Measurements from ENCODE around the gene RNF220.

RNF220 gene

GRCh38 chr1:44511363-44511762 lies 106.3 kb downstream of the RNF220 start:
- no peaks in the 10 kb centered on the region for H3K27me3 ChIP-seq (ENCODE audit: control insufficient read depth, insufficient read depth, low read length)
- no peaks in the 10 kb centered on the region for H3K4me1 ChIP-seq (ENCODE audit: control insufficient read depth, insufficient read depth, low read length)
- H3K36me3 ChIP-seq (ENCODE audit: control insufficient read depth, insufficient read depth, low read length), result no peaks in the 10 kb centered on the region
- no peak overlapping the region for H3K9ac ChIP-seq (ENCODE audit: low read length)
- H3K4me3 ChIP-seq (ENCODE audit: low read length), result no peak overlapping the region
- H3K27ac ChIP-seq (ENCODE audit: low read depth, low read length), result no peak overlapping the region

- Histone ChIP-seq H3K9ac (ENCODE audit: low read length) (no peak overlapping the region), H3K27ac (ENCODE audit: low read depth, low read length) (no peak overlapping the region), H3K36me3 (ENCODE audit: control insufficient read depth, insufficient read depth, low read length) (no peaks in the 10 kb centered on the region), H3K4me1 (ENCODE audit: control insufficient read depth, insufficient read depth, low read length) (no peaks in the 10 kb centered on the region), H3K4me3 (ENCODE audit: low read length) (no peak overlapping the region), H3K27me3 (ENCODE audit: control insufficient read depth, insufficient read depth, low read length) (no peaks in the 10 kb centered on the region)
Observed at GRCh38 chr1:44511769-44512168, 106.7 kb downstream of the RNF220 start.

DNA sequence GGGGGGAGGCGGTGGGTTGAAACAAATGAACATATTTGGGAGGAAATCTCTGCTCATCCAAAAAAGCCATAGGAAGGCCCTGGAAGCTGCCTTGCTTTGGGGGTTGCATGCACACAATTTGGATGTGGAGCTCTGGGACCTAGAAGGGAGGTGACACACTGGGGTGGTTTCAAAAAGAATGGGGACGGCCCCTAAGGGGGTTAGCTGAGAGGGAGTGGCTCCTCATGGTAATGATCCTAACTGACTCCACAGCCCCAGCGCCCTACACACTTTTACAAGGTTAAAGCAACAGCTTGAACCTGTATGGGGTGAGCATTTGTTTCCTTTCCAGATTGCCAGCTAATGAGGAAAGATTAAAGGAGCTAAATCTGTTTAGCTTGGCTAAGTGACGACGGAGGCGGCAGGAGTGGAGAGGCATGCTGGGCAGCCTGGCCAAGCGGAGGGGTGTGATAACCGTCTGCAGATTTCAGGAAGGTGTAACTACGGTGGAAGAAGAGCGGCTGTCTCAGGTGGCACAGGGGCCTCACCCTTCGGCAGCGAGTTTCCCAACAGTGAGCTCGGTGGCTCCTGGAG lies 107.3 kb downstream of the RNF220 start:
- H3K27ac ChIP-seq (ENCODE audit: low read depth, low read length), result no peak overlapping the region
- H3K36me3 ChIP-seq (ENCODE audit: control insufficient read depth, insufficient read depth, low read length), result no peaks in the 10 kb centered on the region
- no peaks in the 10 kb centered on the region for H3K27me3 ChIP-seq (ENCODE audit: control insufficient read depth, insufficient read depth, low read length)
- no peak overlapping the region for H3K9ac ChIP-seq (ENCODE audit: low read length)
- no peak overlapping the region for H3K4me3 ChIP-seq (ENCODE audit: low read length)
- no peaks in the 10 kb centered on the region for H3K4me1 ChIP-seq (ENCODE audit: control insufficient read depth, insufficient read depth, low read length)

DNA sequence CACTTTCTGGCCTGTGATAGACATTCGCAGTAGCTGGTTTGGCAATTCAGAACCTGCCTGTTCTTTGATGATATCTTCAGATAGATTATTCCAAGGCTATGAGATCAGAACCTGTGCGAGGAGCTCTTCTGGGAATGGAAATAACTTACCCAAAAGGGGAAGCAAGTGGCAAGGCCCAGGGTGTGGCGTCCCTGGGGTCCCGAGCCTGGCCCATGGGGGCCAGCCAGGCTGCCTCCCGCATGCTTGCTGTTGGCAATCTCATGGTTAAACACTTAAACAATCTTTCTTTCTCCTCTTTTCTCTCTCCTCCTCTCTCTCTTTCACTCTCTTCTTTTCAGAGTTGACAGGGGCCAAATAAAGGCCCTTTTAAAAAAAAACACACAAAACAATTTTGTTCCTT lies 108.1 kb downstream of the RNF220 start:
- Histone ChIP-seq H3K4me1 (ENCODE audit: control insufficient read depth, insufficient read depth, low read length) (no peaks in the 10 kb centered on the region), H3K9ac (ENCODE audit: low read length) (no peak overlapping the region), H3K36me3 (ENCODE audit: control insufficient read depth, insufficient read depth, low read length) (no peaks in the 10 kb centered on the region), H3K4me3 (ENCODE audit: low read length) (no peak overlapping the region), H3K27me3 (ENCODE audit: control insufficient read depth, insufficient read depth, low read length) (no peaks in the 10 kb centered on the region), H3K27ac (ENCODE audit: low read depth, low read length) (no peak overlapping the region)

DNA sequence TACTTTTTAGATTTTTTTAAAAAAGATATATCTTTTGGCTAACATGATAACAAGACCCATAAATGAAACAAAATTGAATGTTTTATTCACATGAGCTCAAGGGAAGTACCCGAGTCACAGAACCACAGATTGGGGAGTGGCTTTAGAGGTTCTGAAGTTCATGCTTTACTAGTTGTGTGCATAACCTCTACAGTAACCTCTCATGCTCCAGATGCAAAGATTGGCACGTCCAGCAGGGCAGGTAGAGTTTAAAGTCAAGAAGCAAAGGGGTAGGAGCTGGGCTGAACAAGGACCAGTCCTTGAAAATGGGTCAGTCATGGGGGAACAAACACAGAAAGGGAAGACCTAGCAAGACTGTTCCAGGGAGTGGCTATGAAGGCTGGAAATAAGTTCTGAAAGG lies 109.6 kb downstream of the RNF220 start:
- Histone ChIP-seq H3K4me1 (ENCODE audit: control insufficient read depth, insufficient read depth, low read length) (no peaks in the 10 kb centered on the region), H3K27me3 (ENCODE audit: control insufficient read depth, insufficient read depth, low read length) (no peaks in the 10 kb centered on the region), H3K9ac (ENCODE audit: low read length) (no peak overlapping the region), H3K27ac (ENCODE audit: low read depth, low read length) (no peak overlapping the region), H3K36me3 (ENCODE audit: control insufficient read depth, insufficient read depth, low read length) (no peaks in the 10 kb centered on the region), H3K4me3 (ENCODE audit: low read length) (no peak overlapping the region)

DNA sequence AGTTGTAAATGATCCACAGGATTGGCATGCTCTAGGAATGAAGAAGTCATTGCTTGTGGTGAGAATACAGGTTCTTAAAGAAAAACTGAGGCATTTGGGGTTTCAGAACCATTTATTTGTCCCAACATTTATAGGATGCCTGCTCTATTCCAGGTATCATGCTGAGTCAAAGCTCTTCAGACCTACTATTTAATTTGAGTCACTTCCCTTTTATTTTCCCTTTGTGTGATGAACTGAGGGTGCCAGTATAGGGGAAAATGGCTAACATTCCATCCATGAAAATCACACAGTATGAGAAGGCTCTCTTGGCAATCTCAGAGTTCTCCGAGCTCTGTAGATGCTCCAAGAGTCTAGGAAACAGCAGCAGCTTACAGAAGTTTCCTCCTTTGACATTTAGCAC lies 110.4 kb downstream of the RNF220 start:
- no peaks in the 10 kb centered on the region for H3K27me3 ChIP-seq (ENCODE audit: control insufficient read depth, insufficient read depth, low read length)
- no peaks in the 10 kb centered on the region for H3K4me1 ChIP-seq (ENCODE audit: control insufficient read depth, insufficient read depth, low read length)
- no peak overlapping the region for H3K4me3 ChIP-seq (ENCODE audit: low read length)
- no peaks in the 10 kb centered on the region for H3K36me3 ChIP-seq (ENCODE audit: control insufficient read depth, insufficient read depth, low read length)
- no peak overlapping the region for H3K27ac ChIP-seq (ENCODE audit: low read depth, low read length)
- H3K9ac ChIP-seq (ENCODE audit: low read length), result no peak overlapping the region

DNA sequence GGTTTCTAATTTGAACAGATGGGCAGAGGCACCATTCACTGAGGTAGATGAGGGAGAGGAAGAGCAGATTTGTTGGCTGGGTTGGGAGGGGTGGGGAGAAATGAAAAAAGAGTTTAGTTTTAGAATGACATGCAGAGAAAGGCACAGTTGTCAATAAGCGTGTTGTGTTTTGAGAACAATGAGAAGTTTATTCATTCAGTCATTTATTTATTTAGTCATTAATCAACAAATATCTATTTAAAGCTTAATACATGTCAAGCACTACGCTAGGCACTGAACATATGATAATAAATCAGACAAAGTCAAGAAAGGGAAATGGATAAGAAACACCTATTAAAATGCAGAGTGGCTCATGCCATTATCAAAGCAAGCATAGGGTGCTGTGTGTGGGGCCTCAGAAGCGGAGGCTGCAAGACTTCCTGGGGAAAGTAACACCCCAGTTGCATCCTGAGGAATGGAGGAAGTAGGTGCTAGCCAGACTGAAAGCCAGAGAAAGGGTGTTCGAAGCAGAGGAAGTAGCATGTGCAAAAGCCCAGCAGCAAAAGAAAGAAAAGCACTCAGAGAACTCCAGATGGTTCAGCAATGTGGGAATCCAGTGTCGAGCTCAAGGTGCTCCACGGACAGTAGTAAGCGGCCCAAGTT lies 114.1 kb downstream of the RNF220 start:
- no peak overlapping the region for H3K9ac ChIP-seq (ENCODE audit: low read length)
- H3K27me3 ChIP-seq (ENCODE audit: control insufficient read depth, insufficient read depth, low read length), result peaks cover 3% of the 10 kb centered on the region
- no peak overlapping the region for H3K27ac ChIP-seq (ENCODE audit: low read depth, low read length)
- no peaks in the 10 kb centered on the region for H3K4me1 ChIP-seq (ENCODE audit: control insufficient read depth, insufficient read depth, low read length)
- H3K4me3 ChIP-seq (ENCODE audit: low read length), result no peak overlapping the region
- no peaks in the 10 kb centered on the region for H3K36me3 ChIP-seq (ENCODE audit: control insufficient read depth, insufficient read depth, low read length)

DNA sequence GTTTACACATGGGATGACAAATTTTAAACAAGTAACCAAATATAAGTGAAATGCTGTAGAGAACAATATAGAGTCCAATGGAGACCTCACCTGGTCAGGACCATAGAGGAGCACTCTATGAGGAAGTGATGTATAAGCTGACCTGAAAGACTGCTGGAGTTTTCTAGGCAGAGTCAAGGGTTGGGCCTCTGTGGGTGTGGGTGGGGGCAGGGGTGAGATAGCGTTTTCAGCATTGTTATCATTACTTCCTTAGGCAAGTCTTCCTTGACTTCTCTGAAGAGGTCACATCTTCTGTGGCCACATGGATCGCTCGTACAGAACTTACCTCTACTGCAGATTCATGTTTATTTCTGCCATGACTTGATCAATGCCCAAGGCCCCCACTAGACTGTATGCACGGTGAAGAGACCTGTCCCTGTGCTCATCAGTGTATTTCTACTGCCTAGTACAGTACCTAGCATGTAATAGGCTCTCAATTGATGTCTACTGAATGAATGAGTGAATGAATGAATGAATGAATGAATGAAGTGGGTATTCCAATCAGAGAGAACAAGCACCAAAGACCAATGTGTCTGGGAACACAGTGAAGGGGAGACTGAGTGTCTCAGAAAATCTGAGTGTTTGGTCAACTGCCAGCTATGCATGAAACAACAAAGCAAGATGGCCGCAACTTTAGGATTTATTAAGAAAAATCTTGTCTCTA lies 116.5 kb downstream of the RNF220 start:
- Histone ChIP-seq H3K4me3 (ENCODE audit: low read length) (no peak overlapping the region), H3K4me1 (ENCODE audit: control insufficient read depth, insufficient read depth, low read length) (no peaks in the 10 kb centered on the region), H3K9ac (ENCODE audit: low read length) (no peak overlapping the region), H3K36me3 (ENCODE audit: control insufficient read depth, insufficient read depth, low read length) (no peaks in the 10 kb centered on the region), H3K27me3 (ENCODE audit: control insufficient read depth, insufficient read depth, low read length) (peaks cover 3% of the 10 kb centered on the region), H3K27ac (ENCODE audit: low read depth, low read length) (no peak overlapping the region)

DNA sequence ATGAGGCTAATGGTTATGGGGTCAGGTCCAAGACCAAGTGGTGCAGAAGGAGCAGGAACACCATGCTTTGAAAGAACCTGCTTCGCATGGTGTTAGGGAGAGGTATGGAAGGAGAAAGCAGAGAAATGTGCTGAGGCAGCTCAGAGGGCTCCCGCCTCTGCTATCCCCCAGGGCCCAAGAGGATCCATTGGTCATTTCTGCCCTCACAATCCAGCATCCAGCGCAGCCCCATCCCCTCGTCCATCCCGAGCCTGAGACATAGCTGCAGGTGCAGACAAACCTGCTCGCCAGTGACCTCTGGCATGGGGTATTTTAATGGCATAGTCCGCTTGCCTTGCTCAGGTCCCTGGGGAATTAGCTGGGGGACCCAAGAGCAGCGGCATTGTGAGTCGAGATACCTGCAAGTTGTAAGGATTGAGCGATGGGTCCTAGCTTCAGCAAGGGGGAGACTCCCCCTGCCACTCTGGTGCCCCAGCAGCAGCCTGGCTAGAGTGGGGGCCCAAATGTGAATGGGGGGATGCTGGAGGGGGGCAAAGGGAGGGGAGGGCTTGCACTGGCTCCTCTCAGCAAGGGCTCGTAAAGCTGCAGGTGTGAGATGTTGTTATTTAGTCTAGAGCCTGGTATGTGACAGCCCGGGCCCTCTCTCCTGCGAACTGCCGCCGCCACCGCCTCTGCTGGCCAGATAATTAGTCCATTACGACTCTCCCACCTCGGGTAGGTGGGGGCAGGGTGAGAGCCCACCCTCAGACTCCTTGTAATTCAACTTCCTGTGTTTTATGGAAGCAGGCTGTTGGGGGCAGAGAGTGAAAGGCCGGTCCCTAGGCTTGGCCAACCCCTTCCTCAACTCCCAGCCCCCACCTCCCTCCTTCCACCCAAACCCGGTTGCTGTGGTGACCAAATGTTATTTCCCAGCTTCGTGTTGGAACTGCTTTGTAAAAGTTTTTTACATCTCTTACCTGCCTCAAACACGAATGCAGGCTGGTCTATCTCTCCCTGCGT lies 118.8 kb downstream of the RNF220 start:
- Histone ChIP-seq H3K9ac (ENCODE audit: low read length) (no peak overlapping the region), H3K27ac (ENCODE audit: low read depth, low read length) (no peak overlapping the region)

DNA sequence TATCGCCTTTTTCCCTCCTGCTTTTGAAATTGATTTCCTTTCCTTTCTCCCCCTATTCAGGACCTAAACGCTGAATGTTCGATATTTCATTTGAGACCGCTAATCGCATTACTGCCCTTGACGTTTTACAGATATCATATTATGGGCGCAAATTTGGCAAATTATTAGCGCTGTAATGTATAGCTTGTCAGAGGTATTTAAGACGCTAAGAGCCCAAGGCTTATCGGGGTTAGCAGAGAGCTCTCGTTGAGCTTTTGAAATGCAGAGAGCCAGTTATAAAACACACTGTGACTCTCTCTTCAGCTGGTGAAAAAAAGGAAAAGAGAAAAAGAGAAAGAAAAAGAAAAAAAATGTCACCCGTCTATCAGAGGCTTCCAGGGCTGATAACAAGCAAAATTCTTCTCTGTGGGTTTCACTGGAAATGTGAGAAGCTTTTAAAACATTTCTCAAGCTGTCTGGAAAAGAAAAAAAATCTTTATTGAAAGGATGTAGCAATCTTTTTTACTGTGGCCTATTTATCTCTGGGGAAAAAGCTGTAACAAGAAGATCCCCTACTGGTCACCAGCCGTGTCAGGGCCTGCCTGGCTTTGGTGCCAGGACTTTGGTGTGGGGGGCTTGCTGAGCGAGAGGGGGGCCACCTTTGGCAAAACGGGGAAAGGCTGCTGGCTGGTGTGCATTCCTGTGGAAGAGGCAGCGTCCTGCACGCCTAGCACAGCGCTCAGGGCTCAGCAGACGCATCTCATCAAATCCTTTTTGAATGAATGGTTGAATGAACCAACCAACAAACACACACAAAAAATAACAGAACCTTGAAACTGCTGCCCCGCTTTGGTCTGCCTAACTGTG lies 119.8 kb downstream of the RNF220 start:
- H3K4me1 ChIP-seq (ENCODE audit: control insufficient read depth, insufficient read depth, low read length), result no peaks in the 10 kb centered on the region
- no peak overlapping the region for H3K27ac ChIP-seq (ENCODE audit: low read depth, low read length)
- no peaks in the 10 kb centered on the region for H3K36me3 ChIP-seq (ENCODE audit: control insufficient read depth, insufficient read depth, low read length)
- H3K27me3 ChIP-seq (ENCODE audit: control insufficient read depth, insufficient read depth, low read length), result peaks cover 3% of the 10 kb centered on the region
- no peak overlapping the region for H3K9ac ChIP-seq (ENCODE audit: low read length)
- H3K4me3 ChIP-seq (ENCODE audit: low read length), result no peak overlapping the region

More for the DNA sequence above, 118.8 kb downstream of the RNF220 start:
- Histone ChIP-seq H3K4me3 (ENCODE audit: low read length) (no peak overlapping the region), H3K36me3 (ENCODE audit: control insufficient read depth, insufficient read depth, low read length) (no peaks in the 10 kb centered on the region), H3K27me3 (ENCODE audit: control insufficient read depth, insufficient read depth, low read length) (peaks cover 3% of the 10 kb centered on the region), H3K4me1 (ENCODE audit: control insufficient read depth, insufficient read depth, low read length) (no peaks in the 10 kb centered on the region)

- no peaks in the 10 kb centered on the region for H3K4me1 ChIP-seq (ENCODE audit: control insufficient read depth, insufficient read depth, low read length)
Observed at GRCh38 chr1:44526295-44527073, 121.4 kb downstream of the RNF220 start.

More at GRCh38 chr1:44526295-44527073, 121.4 kb downstream of the RNF220 start:
- H3K27me3 ChIP-seq (ENCODE audit: control insufficient read depth, insufficient read depth, low read length), result peaks cover 3% of the 10 kb centered on the region
- H3K36me3 ChIP-seq (ENCODE audit: control insufficient read depth, insufficient read depth, low read length), result no peaks in the 10 kb centered on the region
- no peak overlapping the region for H3K27ac ChIP-seq (ENCODE audit: low read depth, low read length)
- no peak overlapping the region for H3K4me3 ChIP-seq (ENCODE audit: low read length)
- H3K9ac ChIP-seq (ENCODE audit: low read length), result no peak overlapping the region

Measured in rectal smooth muscle tissue (tissue), 1 donor.